ENCODE data around the gene TNFSF15.

- TF ChIP-seq EZH2 (IDR thresholded peaks at IDR 0.05; ENCODE audit: low read depth, unreplicated experiment) (no peak), REST (IDR thresholded peaks at IDR 0.05; ENCODE audit: unreplicated experiment) (no peak), CTCF (conservative IDR thresholded peaks at IDR 0.05; ENCODE audit: low read depth in 2 of 2) (no peak), NANOG (IDR thresholded peaks at IDR 0.05; ENCODE audit: borderline replicate concordance) (no peak), POLR2AphosphoS5 (IDR thresholded peaks at IDR 0.05; ENCODE audit: low read depth) (no peak), CREB1 (CRISPR knock-in tag; IDR thresholded peaks at IDR 0.05; ENCODE audit: low read depth) (no peak), EZH2phosphoT487 (IDR thresholded peaks at IDR 0.05; ENCODE audit: unreplicated experiment) (no peak), ZNF331 (CRISPR knock-in tag; IDR thresholded peaks at IDR 0.05; ENCODE audit: low read depth) (no peak), ZNF114 (CRISPR knock-in tag; IDR thresholded peaks at IDR 0.05) (no peak), STAT1 (IDR thresholded peaks at IDR 0.05; ENCODE audit: unreplicated experiment) (no peak)
Observed at GRCh38 chr9:114745108-114745848, 60.6 kb downstream of the TNFSF15 start.

All from GM23338 (cell line).